Subcutaneous abdominal adipose tissue (tissue), 5 donors: ENCODE measurements around the gene RPEL1.
"Not testable (repeated sequence)": the region's sequence is repeated elsewhere in the genome, so short reads cannot be mapped to it uniquely, and the experiment has no call there.

Experiments
- H3K27ac ChIP-seq: one replicate; pipeline ENCODE4 v1.7.0; 2013; ENCODE audit warnings: low read depth, mild to moderate bottlenecking, inconsistent platforms, low read length, moderate library complexity
- H3K27me3 ChIP-seq, 5 donors: one replicate each; pipeline ENCODE4 v1.7.0; 2013; ENCODE audit warnings: low read length in 5 of 5, inconsistent platforms in 1 of 5; ENCODE audit not compliant: control insufficient read depth in 5 of 5, insufficient read depth in 4 of 5
- H3K36me3 ChIP-seq, 5 donors: one replicate each; pipeline ENCODE4 v1.7.0; 2013; ENCODE audit warnings: low read length in 5 of 5; ENCODE audit not compliant: control insufficient read depth in 5 of 5, insufficient read depth in 5 of 5
- H3K4me1 ChIP-seq, 5 donors: one replicate each; pipeline ENCODE4 v1.7.0; 2013; ENCODE audit warnings: low read length in 5 of 5, mild to moderate bottlenecking in 3 of 5, moderate library complexity in 1 of 5; ENCODE audit not compliant: control insufficient read depth in 5 of 5, insufficient read depth in 5 of 5
- H3K4me3 ChIP-seq, 5 donors: one replicate each; pipeline ENCODE4 v1.7.0; 2013; ENCODE audit warnings: low read length in 5 of 5, low read depth in 1 of 5
- H3K9ac ChIP-seq, 5 donors: one replicate each; pipeline ENCODE4 v1.7.0; 2013; ENCODE audit warnings: low read length in 5 of 5, mild to moderate bottlenecking in 4 of 5, moderate library complexity in 3 of 5
- H3K9me3 ChIP-seq, 5 donors: one replicate each; pipeline ENCODE4 v1.7.0; 2013; ENCODE audit warnings: low read length in 5 of 5; ENCODE audit not compliant: control insufficient read depth in 5 of 5
- donor health status: healthy.
- donor health status: healthy.
- donor health status: healthy.
- donor health status: healthy.
- donor health status: healthy.

The RPEL1 gene

DNA sequence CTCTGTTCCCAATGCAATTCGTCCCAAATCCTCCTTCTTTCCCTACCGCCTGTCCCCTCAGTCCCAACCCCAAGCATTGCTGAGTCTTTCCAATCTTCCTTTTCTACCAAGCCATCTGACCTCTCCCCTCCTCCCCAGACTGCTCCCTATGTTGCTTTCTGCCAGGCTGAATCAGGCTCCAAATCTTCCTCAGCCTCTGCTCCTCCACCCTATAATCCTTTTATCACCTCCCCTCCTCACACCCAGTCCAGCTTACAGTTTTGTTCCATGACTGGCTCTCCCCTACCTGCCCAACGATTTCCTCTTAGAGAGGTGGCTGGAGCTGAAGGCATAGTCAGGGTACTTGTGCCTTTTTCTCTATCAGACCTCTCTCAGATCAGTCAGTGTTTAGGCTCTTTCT lies 39.0 kb upstream of the RPEL1 start:
- not testable (repeated sequence) for H3K27me3 ChIP-seq, H3K9me3 ChIP-seq, H3K9ac ChIP-seq, H3K4me1 ChIP-seq, H3K36me3 ChIP-seq, H3K27ac ChIP-seq, H3K4me3 ChIP-seq

DNA sequence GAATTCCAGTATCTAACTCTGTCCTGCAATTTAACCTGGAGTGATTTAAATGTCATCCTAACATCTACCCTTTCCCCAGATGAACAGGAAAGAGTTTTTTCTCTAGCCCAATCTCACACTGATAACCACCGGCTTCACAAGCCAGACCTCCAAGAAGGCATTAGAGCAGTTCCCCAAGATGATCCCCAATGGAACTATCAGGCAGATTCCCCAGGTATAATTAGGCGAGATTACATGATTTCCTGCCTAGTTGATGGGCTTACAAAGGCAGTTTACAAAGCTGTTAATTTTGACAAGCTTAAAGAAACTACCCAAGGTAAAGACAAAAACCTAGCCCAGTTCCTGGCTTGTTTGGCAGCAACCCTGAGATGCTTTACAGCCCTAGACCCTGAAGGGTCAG lies 38.5 kb upstream of the RPEL1 start:
- H3K36me3 ChIP-seq, result no peaks in the 10 kb centered on the region
- H3K4me3 ChIP-seq, result no peak overlapping the region
- peaks cover 0 to 9% (median 7%) of the 10 kb centered on the region in 5 donors for H3K9me3 ChIP-seq
- no peaks in the 10 kb centered on the region for H3K27me3 ChIP-seq
- H3K4me1 ChIP-seq, result no peaks in the 10 kb centered on the region
- H3K27ac ChIP-seq, result no peak overlapping the region
- no peak overlapping the region for H3K9ac ChIP-seq

DNA sequence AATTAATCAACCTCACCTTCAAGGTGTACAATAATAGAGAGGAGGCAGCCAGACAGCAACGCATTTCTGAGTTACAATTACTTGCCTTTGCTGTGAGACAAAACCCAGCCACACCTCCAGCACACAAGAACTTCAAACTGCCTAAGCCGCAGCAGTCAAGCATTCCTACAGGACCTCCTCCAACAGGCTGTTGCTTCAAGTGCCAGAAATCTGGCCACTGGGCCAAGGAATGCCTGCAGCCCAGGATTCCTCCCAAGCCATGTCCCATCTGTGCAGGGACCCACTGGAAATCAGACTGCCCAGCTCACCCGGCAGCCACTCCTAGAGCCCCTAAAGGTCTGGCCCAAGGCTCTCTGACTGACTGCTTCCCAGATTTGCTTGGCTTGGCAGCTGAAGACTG lies 38.0 kb upstream of the RPEL1 start:
- not testable (repeated sequence) for H3K9ac ChIP-seq, H3K36me3 ChIP-seq, H3K9me3 ChIP-seq, H3K4me3 ChIP-seq, H3K4me1 ChIP-seq, H3K27ac ChIP-seq, H3K27me3 ChIP-seq

DNA sequence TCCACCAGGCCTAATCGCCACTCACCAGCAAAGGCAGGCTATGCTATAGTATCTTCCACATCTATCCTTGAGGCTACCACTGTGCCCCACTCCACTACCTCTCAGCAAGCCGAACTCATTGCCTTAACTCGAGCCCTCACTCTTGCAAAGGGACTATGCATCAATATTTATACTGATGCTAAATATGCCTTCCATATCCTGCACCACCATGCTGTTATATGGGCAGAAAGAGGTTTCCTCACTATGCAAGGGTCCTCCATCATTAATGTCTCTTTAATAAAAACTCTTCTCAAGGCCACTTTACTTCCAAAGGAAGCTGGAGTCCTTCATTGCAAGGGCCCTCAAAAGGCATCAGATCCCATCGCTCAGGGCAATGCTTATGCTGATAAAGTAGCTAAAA lies 35.4 kb upstream of the RPEL1 start:
- not testable (repeated sequence) for H3K9me3 ChIP-seq, H3K4me3 ChIP-seq, H3K27ac ChIP-seq, H3K4me1 ChIP-seq, H3K27me3 ChIP-seq, H3K9ac ChIP-seq, H3K36me3 ChIP-seq

DNA sequence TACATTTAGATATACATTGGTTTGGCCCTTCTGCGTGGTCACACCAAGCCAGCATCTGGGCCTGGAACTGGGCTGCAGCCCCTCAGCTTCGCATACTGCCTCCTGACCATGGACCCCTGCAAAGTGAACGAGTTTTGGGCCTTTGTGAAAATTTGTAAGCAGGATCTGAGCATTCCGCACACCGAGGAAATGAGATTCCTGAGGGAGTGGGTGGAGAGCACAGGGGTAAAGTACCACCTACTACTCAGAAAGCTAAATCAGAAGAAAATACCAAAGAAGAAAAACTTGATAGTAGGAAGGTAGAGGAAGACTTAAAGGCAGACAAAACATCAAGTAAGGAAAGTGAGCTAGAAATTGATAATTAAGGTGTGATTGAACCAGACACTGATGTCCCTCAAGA lies 30.1 kb upstream of the RPEL1 start:
- Histone ChIP-seq H3K36me3 (no peaks in the 10 kb centered on the region), H3K27ac (no peak overlapping the region), H3K27me3 (no peaks in the 10 kb centered on the region), H3K4me3 (no peak overlapping the region), H3K9ac (no peak overlapping the region), H3K4me1 (no peaks in the 10 kb centered on the region), H3K9me3 (peaks cover 0 to 4% (median 0%) of the 10 kb centered on the region in 5 donors)

DNA sequence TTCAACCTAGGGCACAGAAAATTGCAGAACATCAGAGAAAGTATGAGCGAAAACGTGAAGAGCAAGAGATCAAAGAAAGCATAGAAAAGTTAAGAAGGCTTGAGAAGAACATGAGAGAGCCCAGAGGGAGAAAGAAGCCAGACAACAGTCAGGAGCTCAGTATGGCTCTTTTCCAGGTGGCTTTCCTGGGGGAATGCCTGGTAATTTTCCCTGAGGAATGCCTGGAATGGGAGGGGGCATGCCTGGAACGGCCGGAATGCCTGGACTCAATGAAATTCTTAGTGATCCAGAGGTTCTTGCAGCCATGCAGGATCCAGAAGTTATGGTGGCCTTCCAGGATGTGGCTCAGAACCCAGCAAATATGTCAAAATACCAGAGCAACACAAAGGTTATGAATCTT lies 29.3 kb upstream of the RPEL1 start:
- not testable (repeated sequence) for H3K27me3 ChIP-seq, H3K27ac ChIP-seq, H3K9ac ChIP-seq, H3K36me3 ChIP-seq, H3K4me3 ChIP-seq, H3K9me3 ChIP-seq, H3K4me1 ChIP-seq

DNA sequence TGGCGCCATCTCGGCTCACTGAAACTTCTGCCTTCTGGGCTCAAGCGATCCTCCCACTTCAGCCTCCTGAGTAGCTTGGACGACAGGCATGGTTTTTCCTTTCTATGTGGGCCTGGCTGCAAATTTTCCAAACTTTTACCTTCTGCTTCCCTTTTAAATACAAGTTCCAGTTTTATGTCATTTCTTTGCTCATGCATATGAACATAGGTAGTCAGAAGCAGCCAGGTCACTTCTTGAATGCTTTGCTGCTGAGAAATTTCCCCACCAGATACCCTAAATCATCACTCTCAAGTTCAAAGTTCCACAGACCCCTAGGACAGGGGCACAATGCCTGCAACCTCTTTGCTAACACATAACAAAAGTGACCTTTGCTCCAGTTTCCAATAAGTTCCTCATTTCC lies 21.6 kb upstream of the RPEL1 start:
- Histone ChIP-seq H3K4me3 (peak overlapping the region in 1 of 5 donors; percentile 8), H3K4me1 (no peaks in the 10 kb centered on the region), H3K9ac (no peak overlapping the region), H3K27me3 (no peaks in the 10 kb centered on the region), H3K27ac (no peak overlapping the region), H3K36me3 (no peaks in the 10 kb centered on the region), H3K9me3 (peaks cover 6 to 18% (median 13%) of the 10 kb centered on the region in 5 donors)

DNA sequence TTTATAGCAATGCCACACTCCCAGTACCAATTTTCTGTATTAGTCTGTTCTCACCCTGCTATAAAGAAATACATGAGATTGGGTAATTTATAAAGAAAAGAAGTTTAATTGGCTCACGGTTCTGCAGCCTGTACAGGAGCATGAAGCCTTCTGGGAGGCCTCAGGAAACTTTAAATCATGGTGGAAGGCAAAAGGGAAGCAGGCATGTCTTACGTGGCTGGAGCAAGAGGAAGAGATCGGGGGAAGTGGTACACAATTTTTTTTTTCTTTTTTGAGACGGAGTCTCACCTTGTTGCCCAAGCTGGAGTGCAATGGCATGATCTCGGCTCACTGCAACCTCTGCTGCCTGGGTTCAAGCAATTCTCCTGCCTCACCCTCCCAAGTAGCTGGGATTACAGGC lies 21.0 kb upstream of the RPEL1 start:
- not testable (repeated sequence) for H3K36me3 ChIP-seq, H3K4me1 ChIP-seq, H3K27ac ChIP-seq, H3K9ac ChIP-seq, H3K4me3 ChIP-seq, H3K27me3 ChIP-seq
- peaks cover 6 to 18% (median 13%) of the 10 kb centered on the region in 5 donors for H3K9me3 ChIP-seq

DNA sequence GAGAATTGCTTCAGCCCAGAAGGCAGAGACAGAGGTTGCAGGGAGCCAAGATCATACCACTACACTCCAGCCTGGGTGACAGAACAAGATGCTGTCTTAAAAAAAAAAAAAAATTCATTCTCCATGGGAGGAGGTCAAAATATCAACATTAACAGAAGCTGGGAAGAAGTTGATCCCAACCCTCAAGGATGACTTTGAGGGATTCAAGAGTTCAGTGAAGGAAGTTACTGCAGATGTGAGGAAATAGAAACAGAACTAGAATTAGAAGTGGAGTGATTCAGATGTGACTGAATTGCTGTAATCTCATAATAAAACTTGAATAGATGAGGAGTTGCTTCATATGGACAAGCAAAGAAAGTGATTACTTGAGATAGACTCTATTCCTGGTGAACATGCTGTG lies 19.7 kb upstream of the RPEL1 start:
- Histone ChIP-seq H3K4me3 (no peak overlapping the region), H3K9me3 (peaks cover 6 to 18% (median 13%) of the 10 kb centered on the region in 5 donors), H3K27ac (no peak overlapping the region), H3K4me1 (peaks cover 0 to 3% (median 0%) of the 10 kb centered on the region in 5 donors), H3K36me3 (no peaks in the 10 kb centered on the region), H3K27me3 (no peaks in the 10 kb centered on the region), H3K9ac (no peak overlapping the region)

DNA sequence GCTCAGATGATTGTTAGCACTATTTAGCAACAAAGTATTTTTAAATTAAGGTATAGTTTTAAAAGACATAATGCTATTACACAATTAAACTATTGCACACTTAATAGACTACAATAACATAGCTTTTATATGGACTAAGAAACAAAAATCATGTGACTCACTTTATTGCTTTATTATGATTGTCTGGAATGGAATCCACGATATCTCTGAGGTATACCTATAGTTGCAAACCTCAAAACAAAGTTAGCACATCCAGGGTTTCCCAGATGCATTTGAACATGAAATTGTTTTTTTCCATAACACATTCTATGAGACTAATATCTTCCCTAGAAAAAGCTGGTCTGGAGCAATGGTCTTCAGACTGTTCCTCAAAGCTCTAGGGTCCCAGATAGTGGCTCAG lies 18.3 kb upstream of the RPEL1 start:
- Histone ChIP-seq H3K36me3 (no peaks in the 10 kb centered on the region), H3K27me3 (no peaks in the 10 kb centered on the region), H3K27ac (no peak overlapping the region), H3K9ac (no peak overlapping the region), H3K9me3 (peaks cover 6 to 18% (median 13%) of the 10 kb centered on the region in 5 donors), H3K4me1 (peaks cover 0 to 7% (median 0%) of the 10 kb centered on the region in 5 donors), H3K4me3 (no peak overlapping the region)

DNA sequence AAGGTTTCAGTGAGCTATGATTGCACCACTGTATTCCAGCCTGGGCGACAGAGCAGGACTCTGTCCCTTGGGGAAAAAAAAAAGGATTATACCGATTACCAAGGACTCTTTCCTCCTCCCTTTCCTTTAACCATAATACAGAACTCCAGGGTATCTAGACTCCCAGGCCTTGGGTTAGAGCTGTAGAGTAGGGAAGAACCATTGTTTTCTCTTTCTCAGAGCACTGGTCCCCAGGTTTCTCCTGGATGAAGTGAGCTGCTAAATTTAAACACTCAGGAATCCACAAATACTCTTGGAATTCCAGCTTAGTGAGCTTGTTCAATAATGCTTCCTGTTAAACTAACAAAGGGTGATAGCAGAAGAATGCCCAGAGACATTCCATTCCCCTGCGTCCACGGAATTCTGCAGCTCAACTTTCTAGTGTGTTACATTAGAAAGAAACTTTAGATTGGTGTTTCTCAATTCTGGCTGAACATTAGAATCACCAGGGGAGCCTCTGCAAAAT lies 14.6 kb upstream of the RPEL1 start:
- Histone ChIP-seq H3K36me3 (no peaks in the 10 kb centered on the region), H3K9me3 (no peaks in the 10 kb centered on the region), H3K4me3 (no peak overlapping the region), H3K9ac (no peak overlapping the region), H3K4me1 (peaks cover 0 to 7% (median 0%) of the 10 kb centered on the region in 5 donors), H3K27ac (no peak overlapping the region), H3K27me3 (no peaks in the 10 kb centered on the region)
